GM19468 (cell line): ENCODE results near the gene ZNF773.

Experiments used
- ATAC-seq: cut with Tn5 transposase; IDR thresholded peaks from one replicate; pipeline ENCODE4 v1.9.1; 2021; ENCODE audit warnings: mild to moderate bottlenecking, moderate library complexity, moderate number of reproducible peaks; ENCODE audit not compliant: unreplicated experiment; ENCODE audit errors: extremely low read depth

ZNF773 gene

DNA sequence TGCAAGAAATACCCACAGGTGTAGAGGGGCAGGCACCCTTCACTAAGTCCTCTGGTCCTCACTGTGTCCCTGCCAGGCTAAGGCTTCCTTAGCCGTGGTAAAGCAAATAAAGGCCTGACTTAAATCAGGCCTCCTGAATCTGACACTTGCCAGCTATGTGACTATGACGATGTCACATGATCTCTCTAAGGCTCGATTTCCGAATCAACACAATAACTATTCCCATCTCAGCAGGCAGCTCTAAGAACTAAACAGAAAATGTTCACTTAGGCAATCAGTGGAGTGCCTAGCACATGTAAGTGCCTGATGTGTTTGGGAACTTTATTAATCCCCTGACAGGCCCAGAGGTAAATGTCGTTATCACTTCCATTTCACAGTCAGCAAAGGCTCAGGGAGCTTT, 57.9 kb downstream of the ZNF773 start:
- ATAC-seq: no peak
